HepG2 (cell line): ENCODE data around the gene MAGEB2. TPM values are rescaled to one million over a fixed set of nuclear protein-coding genes. Genes with fewer than 3 reads are reported as not detected.

Experiments
- ATAC-seq: fragments of 200-7000 bp; cut with Tn5 transposase; 3 replicates; pipeline ENCODE4 v1.9.1; 2020; ENCODE audit warnings: mild to moderate bottlenecking, moderate library complexity
- BruUV-seq: library from RNA; stranded (reverse); fragments of 400-500 nt; replicated peaks from 2 replicates; lab custom pipeline; 2021; lab: Mats Ljungman, UMichigan
- CTCF ChIA-PET: fragments of 300-600 bp; formaldehyde crosslinking; extraction: SDS; loops from one replicate; lab custom pipeline; 2021; ENCODE audit warnings: low total read pairs, inconsistent platforms, low intra/inter-chr PET ratio; lab: Yijun Ruan, JAX
- POLR2A ChIA-PET: fragments of 350-600 bp; sonication (Branson Sonifier 250); formaldehyde crosslinking; loops from one replicate; lab custom pipeline; 2020; ENCODE audit warnings: antibody characterized with exemption, inconsistent platforms; lab: Yijun Ruan, JAX
- DNase-seq: peaks from one replicate; pipeline ENCODE4 v3.0.0-alpha.2; 2015; ENCODE audit warnings: low spot score
- FAIRE-seq: peaks from 3 replicates; lab custom pipeline; 2011; peaks lifted over from hg19 to GRCh38; lab: Jason Lieb, UNC
- H2AFZ ChIP-seq: one replicate; pipeline ENCODE4 v1.6.1; 2011; ENCODE audit warnings: low read length, inconsistent platforms
- H3K27ac ChIP-seq: fragments of 300-600 bp; 3 replicates; pipeline ENCODE4 v1.8.0; 2011; ENCODE audit warnings: mixed run types, mild to moderate bottlenecking, mixed read lengths, low read length, inconsistent platforms; ENCODE audit not compliant: insufficient read depth; ENCODE audit errors: extremely low read length
- H3K27me3 ChIP-seq, 2 experiments: fragments of 200-600 bp in 1 of 2; 2 replicates in 1 of 2; 3 replicates in 1 of 2; pipeline versions ENCODE4 v1.6.0 to v1.8.0; 2011; ENCODE audit warnings: low read length in 2 of 2, mild to moderate bottlenecking in 2 of 2, moderate library complexity in 2 of 2, inconsistent platforms in 1 of 2; ENCODE audit not compliant: insufficient read depth in 2 of 2, control insufficient read depth in 1 of 2
- H3K36me3 ChIP-seq, 2 experiments: fragments of 200-600 bp in 1 of 2; replicated peaks in 1 of 2; 2 replicates in 1 of 2; 3 replicates in 1 of 2; pipeline versions ENCODE4 v1.5.1 to v1.8.0; 2011; ENCODE audit warnings: low read length in 2 of 2, inconsistent platforms in 1 of 2; ENCODE audit not compliant: insufficient read depth in 2 of 2, control insufficient read depth in 1 of 2
- H3K4me1 ChIP-seq: 2 replicates; pipeline ENCODE4 v1.5.1; 2012; ENCODE audit warnings: low read length, inconsistent platforms; ENCODE audit not compliant: insufficient read depth
- H3K4me2 ChIP-seq: 2 replicates; pipeline ENCODE4 v1.6.0; 2011; ENCODE audit warnings: low read depth, low read length, inconsistent platforms
- H3K4me3 ChIP-seq, 3 experiments: fragments of 200-600 bp in 1 of 3; sonication (generic), shearing (Covaris generic) in 1 of 3; replicated peaks in 1 of 3; 2 replicates each; pipeline ENCODE4 v1.5.1; 2011 to 2016; ENCODE audit warnings: low read length in 3 of 3, inconsistent platforms in 2 of 3, low read depth in 2 of 3, mild to moderate bottlenecking in 2 of 3, control low read depth in 1 of 3, mixed read lengths in 1 of 3; ENCODE audit not compliant: insufficient read depth in 1 of 3
- H3K79me2 ChIP-seq: one replicate; pipeline ENCODE4 v1.6.1; 2011; ENCODE audit warnings: low read length, inconsistent platforms; ENCODE audit not compliant: insufficient read depth
- H3K9ac ChIP-seq: 2 replicates; pipeline ENCODE4 v1.6.0; 2011; ENCODE audit warnings: mild to moderate bottlenecking, low read depth, low read length, inconsistent platforms; ENCODE audit not compliant: insufficient read depth
- H3K9me3 ChIP-seq: 2 replicates; pipeline ENCODE4 v1.5.1; 2012; ENCODE audit warnings: mild to moderate bottlenecking, low read length
- H4K20me1 ChIP-seq: 2 replicates; pipeline ENCODE4 v1.6.0; 2011; ENCODE audit warnings: inconsistent platforms, mild to moderate bottlenecking, low read length, moderate library complexity; ENCODE audit not compliant: insufficient read depth
- ATF7 ChIP-seq, 2 experiments: fragments of 450-650 bp in 1 of 2; sonication (generic) in 1 of 2; formaldehyde crosslinking in 1 of 2; IDR thresholded peaks; 2 replicates each; pipeline versions ENCODE4 v1.4.0 to v1.6.1; 2016 to 2020; ENCODE audit warnings: antibody characterized with exemption in 1 of 2, mild to moderate bottlenecking in 1 of 2, missing genetic modification reagents in 1 of 2
- CCDC6 ChIP-seq: sonication (generic); formaldehyde crosslinking; IDR thresholded peaks from 2 replicates; pipeline ENCODE4 v1.8.1; 2022; ENCODE audit warnings: mild to moderate bottlenecking, missing genetic modification reagents, moderate library complexity
- DZIP1 ChIP-seq: sonication (generic); formaldehyde crosslinking; IDR thresholded peaks from 2 replicates; pipeline ENCODE4 v1.5.0; 2020; ENCODE audit warnings: mild to moderate bottlenecking, missing genetic modification reagents
- ERF ChIP-seq: IDR thresholded peaks from 2 replicates; pipeline ENCODE4 v1.6.1; 2018; ENCODE audit warnings: missing biosample characterization, missing genetic modification reagents
- HIVEP1 ChIP-seq: sonication (generic); formaldehyde crosslinking; IDR thresholded peaks from 2 replicates; pipeline ENCODE4 v1.4.0; 2020; ENCODE audit warnings: mild to moderate bottlenecking, missing genetic modification reagents
- HNF4A ChIP-seq: sonication (generic); formaldehyde crosslinking; IDR thresholded peaks from 2 replicates; pipeline ENCODE4 v1.4.0; 2020; ENCODE audit warnings: missing genetic modification reagents
- MAFG ChIP-seq: sonication (generic); formaldehyde crosslinking; IDR thresholded peaks from 2 replicates; pipeline ENCODE4 v1.5.1; 2020; ENCODE audit warnings: mild to moderate bottlenecking, missing genetic modification reagents
- MXD4 ChIP-seq: IDR thresholded peaks from 2 replicates; pipeline ENCODE4 v1.6.1; 2016; ENCODE audit warnings: mild to moderate bottlenecking, missing biosample characterization, missing genetic modification reagents
- SIN3A ChIP-seq: IDR thresholded peaks from 2 replicates; pipeline ENCODE4 v1.6.1; 2011; ENCODE audit warnings: low read depth, mild to moderate bottlenecking, control low read depth, low read length, borderline replicate concordance
- ZIK1 ChIP-seq: sonication (generic); formaldehyde crosslinking; IDR thresholded peaks from 2 replicates; pipeline ENCODE4 v1.5.0; 2020; ENCODE audit warnings: mild to moderate bottlenecking, low read depth, missing genetic modification reagents, borderline replicate concordance
- ZMYM3 ChIP-seq: sonication (generic); formaldehyde crosslinking; IDR thresholded peaks from 2 replicates; pipeline ENCODE4 v1.5.1; 2020; ENCODE audit warnings: mild to moderate bottlenecking, missing genetic modification reagents
- ZNF224 ChIP-seq: sonication (generic); formaldehyde crosslinking; IDR thresholded peaks from 2 replicates; pipeline ENCODE4 v1.5.0; 2020; ENCODE audit warnings: mild to moderate bottlenecking, missing genetic modification reagents
- ZNF34 ChIP-seq: sonication (generic); formaldehyde crosslinking; IDR thresholded peaks from 2 replicates; pipeline ENCODE4 v1.4.0; 2020; ENCODE audit warnings: mild to moderate bottlenecking, missing genetic modification reagents, borderline replicate concordance
- ZNF543 ChIP-seq: sonication (generic); formaldehyde crosslinking; IDR thresholded peaks from 2 replicates; pipeline ENCODE4 v1.4.0; 2020; ENCODE audit warnings: mild to moderate bottlenecking, missing genetic modification reagents
- ZNF572 ChIP-seq: sonication (generic); formaldehyde crosslinking; IDR thresholded peaks from 2 replicates; pipeline ENCODE4 v1.5.1; 2020; ENCODE audit warnings: mild to moderate bottlenecking, missing genetic modification reagents
- ZNF672 ChIP-seq: sonication (generic); formaldehyde crosslinking; IDR thresholded peaks from 2 replicates; pipeline ENCODE4 v1.8.1; 2022; ENCODE audit warnings: missing genetic modification reagents
- WGBS: methylation state at CpG from one replicate; pipeline ENCODE4 v1.1.6; 2017; ENCODE audit warnings: low lambda C conversion rate; 5-methylcytosine and 5-hydroxymethylcytosine counted together
- in situ Hi-C: cut with HindIII; loops from 2 replicates; pipeline ENCODE4 v1.10.0; 2017; ENCODE audit warnings: low pct_unique_long_range_greater_than_20kb; ENCODE audit not compliant: extremely low pct_ligation_motif_present
- intact Hi-C: fragments of 100-400 bp; cut with micrococcal nuclease; formaldehyde crosslinking; loops from one replicate; pipeline ENCODE4 v1.10.0; 2022; ENCODE audit not compliant: unreplicated experiment
- polyA plus RNA-seq, 8 experiments: library from polyadenylated mRNA; depleted of rRNA in 3 of 8; stranded (reverse) in 7 of 8; unstranded in 1 of 8; fragments of >200 nt; fragmentation: Illumina TruSeq in 4 of 8; extraction: Trizol in 4 of 8; gene quantifications; 2 replicates each; pipeline versions ENCODE4 v1.2.1 to v1.2.3, GENCODE V29; 2011 to 2016; ENCODE audit warnings: low read depth in 4 of 8, missing spikeins in 1 of 8, mixed read lengths in 1 of 8; ENCODE audit not compliant: insufficient read depth in 1 of 8
- total RNA-seq, 5 experiments: library from RNA; depleted of rRNA; stranded (reverse); fragments of >200 nt; fragmentation: Illumina TruSeq; extraction: Trizol; gene quantifications; 2 replicates each; pipeline ENCODE4 v1.2.3, GENCODE V29; 2016; ENCODE audit warnings: low read depth in 1 of 5

MAGEB2 gene
- total and polyA plus RNA-seq, 2 of the 13 experiments (the other 11 are each of a cell fraction or from before 2014, with no cell fraction given): not detected

- CTCF ChIA-PET: no interaction called here
- no peaks in the 10 kb centered on the region for H4K20me1 ChIP-seq
Observed at GRCh38 chrX:30181353-30181752, 34.0 kb upstream of the MAGEB2 start.

GRCh38 chrX:30183554-30183953, 31.8 kb upstream of the MAGEB2 start:
- no peak overlapping the region for H3K4me3 ChIP-seq
- H3K36me3 ChIP-seq: no peaks in the 10 kb centered on the region
- H3K4me2 ChIP-seq: no peak overlapping the region
- H3K9me3 ChIP-seq: no peaks in the 10 kb centered on the region
- DNase-seq (no peak), ATAC-seq (no peak), FAIRE-seq (no peak)
- no peak overlapping the region for H3K9ac ChIP-seq
- H3K79me2 ChIP-seq: no peaks in the 10 kb centered on the region
- POLR2A ChIA-PET: no interaction called here
- BruUV-seq: no TSS peak
- H3K4me1 ChIP-seq: no peaks in the 10 kb centered on the region
- H3K27ac ChIP-seq: no peak overlapping the region
- no peak overlapping the region for H2AFZ ChIP-seq
- intact Hi-C loops (no loop called here), in situ Hi-C loops (no loop called here)
- no peaks in the 10 kb centered on the region for H4K20me1 ChIP-seq
- TF ChIP-seq DZIP1 (CRISPR knock-in tag) (no peak), ZNF543 (CRISPR knock-in tag) (no peak), ERF (CRISPR knock-in tag) (no peak), ATF7 (IDR thresholded peaks at IDR 0.05) (peak; percentile 62), ATF7 (CRISPR knock-in tag; IDR thresholded peaks at IDR 0.05) (no peak)
- WGBS: 20% methylated on average over 3 of the region's 3 CpGs
- H3K27me3 ChIP-seq: no peaks in the 10 kb centered on the region
- CTCF ChIA-PET: no interaction called here

More at GRCh38 chrX:30181353-30181752, 34.0 kb upstream of the MAGEB2 start:
- Histone ChIP-seq H3K27me3 (no peaks in the 10 kb centered on the region), H3K9ac (no peak overlapping the region), H3K4me3 (no peak overlapping the region), H3K9me3 (no peaks in the 10 kb centered on the region), H3K4me1 (no peaks in the 10 kb centered on the region), H3K27ac (no peak overlapping the region), H3K4me2 (no peak overlapping the region), H2AFZ (no peak overlapping the region), H3K36me3 (no peaks in the 10 kb centered on the region), H3K79me2 (no peaks in the 10 kb centered on the region)
- FAIRE-seq (no peak), DNase-seq (no peak), ATAC-seq (no peak)
- in situ Hi-C loops (no loop called here), intact Hi-C loops (no loop called here)
- BruUV-seq: no TSS peak
- WGBS: 0% methylated on average over 1 of the region's 1 CpG
- TF ChIP-seq MXD4 (CRISPR knock-in tag): no peak
- no peak for TF ChIP-seq ZIK1 (CRISPR knock-in tag)
- TF ChIP-seq CCDC6 (CRISPR knock-in tag): no peak
- TF ChIP-seq SIN3A: no peak
- no peak for TF ChIP-seq ZMYM3 (CRISPR knock-in tag)
- no peak for TF ChIP-seq ZNF572 (CRISPR knock-in tag)
- no peak for TF ChIP-seq HIVEP1 (CRISPR knock-in tag)
- no peak for TF ChIP-seq ZNF224 (CRISPR knock-in tag)
- no peak for TF ChIP-seq HNF4A (CRISPR knock-in tag)
- no peak for TF ChIP-seq MAFG
- no peak for TF ChIP-seq ZNF672
- no peak for TF ChIP-seq ZNF34 (CRISPR knock-in tag)
- POLR2A ChIA-PET: no interaction called here
